OCI-LY3 (cell line): ENCODE measurements around the gene RUFY1.

Source experiments
- H2AFZ ChIP-seq: fragments of 200-600, 300-600 bp; shearing (Covaris generic); 2 replicates; pipeline ENCODE4 v1.6.0; 2014; ENCODE audit warnings: antibody characterized with exemption, low read depth, low read length
- H3K27ac ChIP-seq: fragments of 200-600, 300-600 bp; sonication (generic); 2 replicates; pipeline ENCODE4 v1.5.1; 2014; ENCODE audit warnings: mild to moderate bottlenecking, low read length, moderate library complexity, mixed read lengths
- H3K27me3 ChIP-seq: fragments of 200-600, 300-600 bp; sonication (generic); 2 replicates; pipeline ENCODE4 v1.6.1; 2014; ENCODE audit warnings: low read depth, low read length, mixed read lengths
- H3K36me3 ChIP-seq: fragments of 200-600, 300-600 bp; sonication (generic); replicated peaks from 2 replicates; pipeline ENCODE3; 2014; ENCODE audit warnings: low read depth, low read length, mixed read lengths
- H3K4me1 ChIP-seq: fragments of 300-600, 200-600 bp; sonication (generic); 2 replicates; pipeline ENCODE4 v1.6.1; 2014; ENCODE audit warnings: low read length, mixed read lengths
- H3K4me2 ChIP-seq: fragments of 200-600, 300-600 bp; sonication (generic); 2 replicates; pipeline ENCODE4 v1.6.1; 2014; ENCODE audit warnings: low read length, mixed read lengths
- H3K4me3 ChIP-seq: fragments of 300-600, 200-600 bp; sonication (generic); 2 replicates; pipeline ENCODE4 v1.5.1; 2014; ENCODE audit warnings: antibody characterized with exemption, mild to moderate bottlenecking, low read length, moderate library complexity
- H3K79me2 ChIP-seq: fragments of 300-600, 200-600 bp; shearing (Covaris generic); 2 replicates; pipeline ENCODE4 v1.6.1; 2014; ENCODE audit warnings: mild to moderate bottlenecking, low read length, mixed read lengths
- H3K9ac ChIP-seq: fragments of 300-600, 200-600 bp; shearing (Covaris generic); 2 replicates; pipeline ENCODE4 v1.6.0; 2014; ENCODE audit warnings: mild to moderate bottlenecking, low read length, moderate library complexity
- H3K9me3 ChIP-seq: fragments of 200-600, 300-600 bp; shearing (Covaris generic); 2 replicates; pipeline ENCODE4 v1.6.1; 2014; ENCODE audit warnings: low read length, mixed read lengths; ENCODE audit not compliant: insufficient read depth
- H4K20me1 ChIP-seq: fragments of 200-600, 300-600 bp; sonication (generic); 2 replicates; pipeline ENCODE4 v1.6.1; 2016; ENCODE audit warnings: low read length, mixed read lengths; ENCODE audit not compliant: insufficient read depth
- CTCF ChIP-seq: fragments of 200-600, 300-600 bp; sonication (generic); IDR thresholded peaks from 2 replicates; pipeline ENCODE4 v1.5.1; 2014; ENCODE audit warnings: antibody characterized with exemption, low read length, low read depth
- EZH2phosphoT487 ChIP-seq: fragments of 200-600 bp; shearing (Covaris generic); IDR thresholded peaks from 2 replicates; pipeline ENCODE4 v1.6.1; 2018; ENCODE audit warnings: antibody characterized with exemption, mixed run types, low read depth

The RUFY1 gene

GRCh38 chr5:179585941-179586401 is 35.6 kb downstream of the RUFY1 start:
- Histone ChIP-seq H3K4me2 (no peak overlapping the region), H3K9me3 (no peaks in the 10 kb centered on the region), H3K27ac (no peak overlapping the region), H3K36me3 (no peaks in the 10 kb centered on the region), H3K4me3 (no peak overlapping the region), H3K9ac (no peak overlapping the region), H3K79me2 (no peaks in the 10 kb centered on the region), H3K27me3 (no peaks in the 10 kb centered on the region), H3K4me1 (no peaks in the 10 kb centered on the region), H2AFZ (no peak overlapping the region), H4K20me1 (no peaks in the 10 kb centered on the region)
- no peak for TF ChIP-seq EZH2phosphoT487
- TF ChIP-seq CTCF = no peak

- H3K27ac ChIP-seq = no peak overlapping the region
- H3K27me3 ChIP-seq = no peaks in the 10 kb centered on the region
- peaks cover 9% of the 10 kb centered on the region for H3K36me3 ChIP-seq
- H2AFZ ChIP-seq = no peak overlapping the region
- H3K4me2 ChIP-seq = no peak overlapping the region
- no peak overlapping the region for H3K4me3 ChIP-seq
- no peaks in the 10 kb centered on the region for H3K4me1 ChIP-seq
- H4K20me1 ChIP-seq = no peaks in the 10 kb centered on the region
- no peaks in the 10 kb centered on the region for H3K9me3 ChIP-seq
- no peak for TF ChIP-seq EZH2phosphoT487
- TF ChIP-seq CTCF = no peak
- H3K9ac ChIP-seq = no peak overlapping the region
- H3K79me2 ChIP-seq = no peaks in the 10 kb centered on the region
Measured at GRCh38 chr5:179588166-179588565, 37.8 kb downstream of the RUFY1 start.

- peaks cover 27% of the 10 kb centered on the region for H3K36me3 ChIP-seq
- H3K79me2 ChIP-seq = no peaks in the 10 kb centered on the region
- no peaks in the 10 kb centered on the region for H3K27me3 ChIP-seq
- H3K27ac ChIP-seq = no peak overlapping the region
- TF ChIP-seq CTCF (no peak), EZH2phosphoT487 (no peak)
- H3K4me1 ChIP-seq = no peaks in the 10 kb centered on the region
- H2AFZ ChIP-seq = no peak overlapping the region
- no peak overlapping the region for H3K4me2 ChIP-seq
- no peaks in the 10 kb centered on the region for H4K20me1 ChIP-seq
- H3K4me3 ChIP-seq = no peak overlapping the region
- no peaks in the 10 kb centered on the region for H3K9me3 ChIP-seq
- H3K9ac ChIP-seq = no peak overlapping the region
Measured at GRCh38 chr5:179595916-179596315, 45.6 kb downstream of the RUFY1 start.

GRCh38 chr5:179596421-179596820 is 46.1 kb downstream of the RUFY1 start:
- H3K4me2 ChIP-seq = no peak overlapping the region
- peaks cover 26% of the 10 kb centered on the region for H3K36me3 ChIP-seq
- H4K20me1 ChIP-seq = no peaks in the 10 kb centered on the region
- TF ChIP-seq CTCF (no peak), EZH2phosphoT487 (no peak)
- no peaks in the 10 kb centered on the region for H3K4me1 ChIP-seq
- H3K27me3 ChIP-seq = no peaks in the 10 kb centered on the region
- H3K27ac ChIP-seq = no peak overlapping the region
- no peak overlapping the region for H3K9ac ChIP-seq
- H3K79me2 ChIP-seq = no peaks in the 10 kb centered on the region
- no peak overlapping the region for H3K4me3 ChIP-seq
- no peak overlapping the region for H2AFZ ChIP-seq
- H3K9me3 ChIP-seq = no peaks in the 10 kb centered on the region
